Stomach (tissue), 4 donors: ENCODE data around the gene MET.

ENCODE experiments used
- POLR2A ChIP-seq, 4 donors: fragments of 450-650 bp; IDR thresholded peaks; one replicate each; pipeline ENCODE4 v1.6.1; 2016; ENCODE audit warnings: antibody characterized with exemption in 4 of 4, control low read depth in 2 of 4, mild to moderate bottlenecking in 1 of 4, moderate library complexity in 1 of 4
- POLR2AphosphoS5 ChIP-seq, 3 donors: sonication (generic); formaldehyde crosslinking; IDR thresholded peaks; one replicate each; pipeline ENCODE4 v1.6.1; 2016; ENCODE audit warnings: antibody characterized with exemption in 3 of 3
- TF ChIP-seq, protein P1 (sequence below), 7 experiments: fragments of 450-650 bp in 4 of 7; fragments of 200-600 bp in 3 of 7; sonication (generic) in 3 of 7; IDR thresholded peaks; one replicate each; pipeline ENCODE4 v1.5.1; 2016 to 2019; ENCODE audit warnings: antibody characterized with exemption in 7 of 7, control low read depth in 2 of 7, mild to moderate bottlenecking in 1 of 7

DNA sequence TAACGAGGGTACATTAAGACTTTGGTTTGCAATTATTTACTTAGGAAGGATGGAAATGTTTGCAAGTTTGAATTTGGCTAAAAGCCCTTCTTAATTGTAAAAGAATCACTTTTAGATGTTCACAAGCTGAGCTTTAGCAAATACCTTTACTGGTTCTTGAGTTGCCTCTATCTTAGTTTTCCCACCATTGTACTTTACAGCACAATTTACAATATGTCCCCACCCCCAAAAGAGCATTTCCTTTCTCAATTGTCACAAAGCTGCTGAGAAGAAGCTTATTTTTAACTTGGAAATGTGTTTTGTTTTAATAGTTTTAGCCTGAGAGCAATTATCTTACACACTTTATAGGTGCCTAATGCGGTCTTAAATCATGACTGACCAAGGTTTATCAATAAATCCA is 81.1 kb downstream of the MET start:
- TF ChIP-seq POLR2A (IDR thresholded peaks at IDR 0.05) (no peak), POLR2AphosphoS5 (IDR thresholded peaks at IDR 0.05) (no peak)
- TF ChIP-seq, protein P1, sequence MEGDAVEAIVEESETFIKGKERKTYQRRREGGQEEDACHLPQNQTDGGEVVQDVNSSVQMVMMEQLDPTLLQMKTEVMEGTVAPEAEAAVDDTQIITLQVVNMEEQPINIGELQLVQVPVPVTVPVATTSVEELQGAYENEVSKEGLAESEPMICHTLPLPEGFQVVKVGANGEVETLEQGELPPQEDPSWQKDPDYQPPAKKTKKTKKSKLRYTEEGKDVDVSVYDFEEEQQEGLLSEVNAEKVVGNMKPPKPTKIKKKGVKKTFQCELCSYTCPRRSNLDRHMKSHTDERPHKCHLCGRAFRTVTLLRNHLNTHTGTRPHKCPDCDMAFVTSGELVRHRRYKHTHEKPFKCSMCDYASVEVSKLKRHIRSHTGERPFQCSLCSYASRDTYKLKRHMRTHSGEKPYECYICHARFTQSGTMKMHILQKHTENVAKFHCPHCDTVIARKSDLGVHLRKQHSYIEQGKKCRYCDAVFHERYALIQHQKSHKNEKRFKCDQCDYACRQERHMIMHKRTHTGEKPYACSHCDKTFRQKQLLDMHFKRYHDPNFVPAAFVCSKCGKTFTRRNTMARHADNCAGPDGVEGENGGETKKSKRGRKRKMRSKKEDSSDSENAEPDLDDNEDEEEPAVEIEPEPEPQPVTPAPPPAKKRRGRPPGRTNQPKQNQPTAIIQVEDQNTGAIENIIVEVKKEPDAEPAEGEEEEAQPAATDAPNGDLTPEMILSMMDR (IDR thresholded peaks at IDR 0.05) = no peak
